SK-N-SH treated with all-trans-retinoic acid at 6 μM for 48 hours (cell line): Measurements from ENCODE around the gene UQCR11.

Source experiments
- ATAC-seq: fragments of 200-7000 bp; cut with Tn5 transposase; 3 replicates; pipeline ENCODE4 v1.9.1; 2020; ENCODE audit warnings: mild to moderate bottlenecking, moderate library complexity
- ARNTL ChIP-seq: fragments of 450-650 bp; formaldehyde crosslinking; IDR thresholded peaks from 2 replicates; pipeline ENCODE4 v1.5.0; 2020; ENCODE audit warnings: low read depth, mild to moderate bottlenecking, moderate library complexity, borderline replicate concordance
- BACH2 ChIP-seq: fragments of 250-450 bp; sonication (Bioruptor Pico); IDR thresholded peaks from 2 replicates; pipeline ENCODE4 v1.9.0; 2021; ENCODE audit warnings: mild to moderate bottlenecking, borderline replicate concordance
- CREB5 ChIP-seq: fragments of 250-450 bp; sonication (Bioruptor Pico); IDR thresholded peaks from 2 replicates; pipeline ENCODE4 v1.5.1; 2020; ENCODE audit warnings: low read depth, mild to moderate bottlenecking, moderate library complexity
- CSDC2 ChIP-seq: fragments of 250-450 bp; sonication (Bioruptor Pico); IDR thresholded peaks from 2 replicates; pipeline ENCODE4 v1.5.0; 2020; ENCODE audit warnings: mild to moderate bottlenecking, moderate library complexity
- CSRNP3 ChIP-seq: fragments of 250-450 bp; sonication (Bioruptor Pico); IDR thresholded peaks from 2 replicates; pipeline ENCODE4 v1.5.1; 2021; ENCODE audit warnings: mild to moderate bottlenecking, moderate library complexity
- ESRRG ChIP-seq: fragments of 250-450 bp; sonication (Bioruptor Pico); IDR thresholded peaks from 2 replicates; pipeline ENCODE4 v1.6.1; 2021; ENCODE audit warnings: mild to moderate bottlenecking
- ISL1 ChIP-seq: fragments of 250-450 bp; sonication (Bioruptor Pico); IDR thresholded peaks from 2 replicates; pipeline ENCODE4 v2.1.2; 2022; ENCODE audit warnings: mild to moderate bottlenecking, moderate library complexity
- OSR1 ChIP-seq: fragments of 250-450 bp; sonication (Bioruptor Pico); IDR thresholded peaks from 2 replicates; pipeline ENCODE4 v1.8.0; 2022; ENCODE audit warnings: moderate library complexity, mild to moderate bottlenecking, inconsistent platforms
- PATZ1 ChIP-seq: fragments of 250-450 bp; sonication (Bioruptor Pico); IDR thresholded peaks from 2 replicates; pipeline ENCODE4 v1.8.0; 2020; ENCODE audit warnings: mild to moderate bottlenecking, moderate library complexity, borderline replicate concordance
- POU6F1 ChIP-seq: fragments of 250-450 bp; sonication (Bioruptor Pico); IDR thresholded peaks from 2 replicates; pipeline ENCODE4 v1.8.0; 2021; ENCODE audit warnings: low read depth, mild to moderate bottlenecking, moderate library complexity, borderline replicate concordance
- PPARA ChIP-seq: fragments of 250-450 bp; sonication (Bioruptor Pico); IDR thresholded peaks from 2 replicates; pipeline ENCODE4 v1.5.0; 2020; ENCODE audit warnings: mild to moderate bottlenecking, borderline replicate concordance
- RARB ChIP-seq: fragments of 250-450 bp; sonication (Bioruptor Pico); IDR thresholded peaks from 2 replicates; pipeline ENCODE4 v1.8.0; 2021; ENCODE audit warnings: mild to moderate bottlenecking, moderate library complexity
- SNAI2 ChIP-seq: fragments of 250-450 bp; sonication (Bioruptor Pico); IDR thresholded peaks from 2 replicates; pipeline ENCODE4 v1.5.0; 2020; ENCODE audit warnings: mild to moderate bottlenecking, moderate library complexity
- TCF4 ChIP-seq: fragments of 250-450 bp; sonication (Bioruptor Pico); IDR thresholded peaks from 2 replicates; pipeline ENCODE4 v1.8.0; 2021; ENCODE audit warnings: mild to moderate bottlenecking, moderate library complexity, borderline replicate concordance
- TOX ChIP-seq: fragments of 250-450 bp; sonication (Bioruptor Pico); IDR thresholded peaks from 2 replicates; pipeline ENCODE4 v1.8.0; 2021; ENCODE audit warnings: mild to moderate bottlenecking, moderate library complexity, borderline replicate concordance
- TSHZ2 ChIP-seq: fragments of 250-450 bp; sonication (Bioruptor Pico); IDR thresholded peaks from 2 replicates; pipeline ENCODE4 v1.5.0; 2020; ENCODE audit warnings: mild to moderate bottlenecking, moderate library complexity
- ZFP3 ChIP-seq: fragments of 250-450 bp; sonication (Bioruptor Pico); IDR thresholded peaks from 2 replicates; pipeline ENCODE4 v1.5.0; 2020; ENCODE audit warnings: mild to moderate bottlenecking, moderate library complexity
- ZFP30 ChIP-seq: fragments of 450-650 bp; formaldehyde crosslinking; IDR thresholded peaks from 2 replicates; pipeline ENCODE4 v1.5.0; 2022; ENCODE audit warnings: mild to moderate bottlenecking, moderate library complexity
- ZNF70 ChIP-seq: fragments of 450-650 bp; formaldehyde crosslinking; IDR thresholded peaks from 2 replicates; pipeline ENCODE4 v1.5.0; 2020; ENCODE audit warnings: mild to moderate bottlenecking, moderate library complexity

Gene UQCR11

GRCh38 chr19:1591421-1592023, 13.7 kb downstream of the UQCR11 start:
- ATAC-seq, result no peak; the same call in 2 of the 3 replicates
- no peak for TF ChIP-seq RARB (CRISPR knock-in tag)
- 0 out of 2 replicates have a peak, but pooled peaks have one; percentile 17 for TF ChIP-seq CREB5 (CRISPR knock-in tag)

GRCh38 chr19:1590641-1591397, 14.4 kb downstream of the UQCR11 start:
- TF ChIP-seq OSR1 (CRISPR knock-in tag) (no peak), SNAI2 (no peak), ESRRG (no peak), RARB (CRISPR knock-in tag) (no peak), TCF4 (CRISPR knock-in tag) (no peak), ZFP3 (no peak), ZFP30 (CRISPR knock-in tag) (no peak)
- peak; percentile 55 for ATAC-seq

GRCh38 chr19:1587872-1588271, 17.4 kb downstream of the UQCR11 start:
- ATAC-seq, result no peak
- TF ChIP-seq POU6F1 (CRISPR knock-in tag), result no peak
- no peak for TF ChIP-seq CSDC2 (CRISPR knock-in tag)
- no peak for TF ChIP-seq ARNTL (CRISPR knock-in tag)
- TF ChIP-seq ESRRG, result no peak
- no peak for TF ChIP-seq ZNF70 (CRISPR knock-in tag)
- no peak for TF ChIP-seq ZFP30 (CRISPR knock-in tag)
- TF ChIP-seq CREB5 (CRISPR knock-in tag), result no peak
- no peak for TF ChIP-seq ZFP3
- no peak for TF ChIP-seq ISL1
- TF ChIP-seq TOX (CRISPR knock-in tag), result no peak
- TF ChIP-seq TCF4 (CRISPR knock-in tag), result no peak
- no peak for TF ChIP-seq PPARA (CRISPR knock-in tag)
- TF ChIP-seq PATZ1, result no peak
- no peak for TF ChIP-seq CSRNP3 (CRISPR knock-in tag)
- no peak for TF ChIP-seq TSHZ2
- TF ChIP-seq BACH2 (CRISPR knock-in tag), result no peak
